HCT116 (cell line): ENCODE measurements around the gene MFN2. TPM values are rescaled to one million over a fixed set of nuclear protein-coding genes. Genes with fewer than 3 reads are reported as not detected.

ENCODE experiments used
- ATAC-seq: fragments of 200-7000 bp; cut with Tn5 transposase; 2 replicates; pipeline ENCODE4 v1.9.1; 2020; ENCODE audit warnings: mild to moderate bottlenecking, moderate library complexity
- BruUV-seq: library from RNA; stranded (reverse); fragments of 400-500 nt; replicated peaks from 2 replicates; lab custom pipeline; 2021; lab: Mats Ljungman, UMichigan
- CTCF ChIA-PET: fragments of 300-600 bp; sonication (Branson Sonifier 250); formaldehyde crosslinking; loops from one replicate; lab custom pipeline; 2021; ENCODE audit warnings: antibody characterized with exemption; lab: Charles Lee
- POLR2A ChIA-PET: fragments of 300-600, 350-600 bp; sonication (Branson Sonifier 250); formaldehyde crosslinking; loops from one replicate; lab custom pipeline; 2021; ENCODE audit warnings: antibody characterized with exemption; lab: Charles Lee
- RAD21 ChIA-PET, 2 experiments: fragments of 300-600 bp; sonication (Branson Sonifier 250); formaldehyde crosslinking; loops; one replicate each; lab custom pipeline; 2023; ENCODE audit warnings: low total read pairs in 2 of 2; ENCODE audit not compliant: uncharacterized antibody in 2 of 2, unreplicated experiment in 2 of 2, low non-redundant PET in 1 of 2; lab: Charles Lee
- DNase-seq: peaks from one replicate; pipeline ENCODE4 v3.0.0-alpha.2; 2010; ENCODE audit warnings: low read depth, low spot score
- H2AFZ ChIP-seq: fragments of 200-600 bp; shearing (Covaris generic), sonication (generic); 2 replicates; pipeline ENCODE4 v1.6.1; 2017; ENCODE audit warnings: low read depth, mixed run types, mixed read lengths, antibody characterized with exemption, low read length; ENCODE audit not compliant: poor library complexity, severe bottlenecking
- H3K27ac ChIP-seq: 2 replicates; pipeline ENCODE4 v1.5.1; 2012; ENCODE audit warnings: low read depth, low read length
- H3K27me3 ChIP-seq: fragments of 200-600 bp; sonication (generic); 2 replicates; pipeline ENCODE4 v1.6.1; 2016; ENCODE audit warnings: mixed run types, low read length, mixed read lengths; ENCODE audit not compliant: insufficient read depth
- H3K36me3 ChIP-seq, 2 experiments: fragments of 200-500 bp in 1 of 2; fragments of 200-600 bp in 1 of 2; sonication (Bioruptor generic) in 1 of 2; sonication (generic) in 1 of 2; 2 replicates each; pipeline versions ENCODE4 v1.5.1 to v1.6.1; 2014 to 2016; ENCODE audit warnings: low read length in 2 of 2, inconsistent platforms in 1 of 2, mixed read lengths in 1 of 2, mixed run types in 1 of 2; ENCODE audit not compliant: insufficient read depth in 2 of 2, control insufficient read depth in 1 of 2
- H3K4me1 ChIP-seq, 2 experiments: fragments of 200-600 bp in 1 of 2; sonication (generic) in 1 of 2; 2 replicates each; pipeline versions ENCODE4 v1.5.1 to v1.6.1; 2012 to 2017; ENCODE audit warnings: low read length in 2 of 2, inconsistent platforms in 1 of 2, mild to moderate bottlenecking in 1 of 2, mixed read lengths in 1 of 2, mixed run types in 1 of 2, moderate library complexity in 1 of 2; ENCODE audit not compliant: insufficient read depth in 2 of 2, control insufficient read depth in 1 of 2
- H3K4me2 ChIP-seq: fragments of 200-600 bp; sonication (generic); 2 replicates; pipeline ENCODE4 v1.6.1; 2017; ENCODE audit warnings: mixed run types, low read length, mixed read lengths
- H3K4me3 ChIP-seq, 2 experiments: fragments of 200-600 bp in 1 of 2; sonication (generic) in 1 of 2; replicated peaks in 1 of 2; 2 replicates each; pipeline ENCODE4 v1.5.1; 2011 to 2016; ENCODE audit warnings: low read length in 2 of 2, control low read depth in 1 of 2, low read depth in 1 of 2, mild to moderate bottlenecking in 1 of 2, mixed read lengths in 1 of 2, mixed run types in 1 of 2
- H3K79me2 ChIP-seq: fragments of 200-600 bp; sonication (generic); 2 replicates; pipeline ENCODE4 v1.6.1; 2017; ENCODE audit warnings: mild to moderate bottlenecking, mixed run types, low read length, moderate library complexity, mixed read lengths; ENCODE audit not compliant: insufficient read depth
- H3K9ac ChIP-seq: fragments of 200-600 bp; sonication (generic); 2 replicates; pipeline ENCODE4 v1.6.1; 2016; ENCODE audit warnings: low read length, mixed read lengths
- H3K9me2 ChIP-seq: fragments of 200-600 bp; sonication (generic), shearing (Covaris generic); 2 replicates; pipeline ENCODE4 v1.6.1; 2017; ENCODE audit warnings: mixed run types, mild to moderate bottlenecking, moderate library complexity; ENCODE audit not compliant: insufficient read depth
- H3K9me3 ChIP-seq, 2 experiments: fragments of 200-500 bp in 1 of 2; fragments of 200-600 bp in 1 of 2; sonication (Bioruptor generic) in 1 of 2; sonication (generic) in 1 of 2; 2 replicates each; pipeline ENCODE4 v1.6.1; 2014 to 2017; ENCODE audit warnings: low read length in 2 of 2, mixed read lengths in 2 of 2, inconsistent platforms in 1 of 2, low read depth in 1 of 2, mild to moderate bottlenecking in 1 of 2, mixed run types in 1 of 2, moderate library complexity in 1 of 2; ENCODE audit not compliant: control insufficient read depth in 1 of 2, insufficient read depth in 1 of 2
- H4K20me1 ChIP-seq: fragments of 200-600 bp; sonication (generic), shearing (Covaris generic); 2 replicates; pipeline ENCODE4 v1.6.1; 2017; ENCODE audit warnings: mixed run types, mild to moderate bottlenecking, moderate library complexity; ENCODE audit not compliant: insufficient read depth
- CEBPB ChIP-seq: IDR thresholded peaks from 2 replicates; pipeline ENCODE4 v1.6.1; 2012; ENCODE audit warnings: low read depth
- EZH2 ChIP-seq: fragments of 200-600 bp; sonication (generic); IDR thresholded peaks from 2 replicates; pipeline ENCODE4 v1.6.1; 2017; ENCODE audit warnings: antibody characterized with exemption, mixed run types
- FOSL1 ChIP-seq: IDR thresholded peaks from 2 replicates; pipeline ENCODE4 v1.6.1; 2012; ENCODE audit warnings: low read depth
- POLR2A ChIP-seq: IDR thresholded peaks from 2 replicates; pipeline ENCODE4 v1.7.0; 2011; ENCODE audit warnings: borderline replicate concordance; ENCODE audit not compliant: insufficient read depth, insufficient read length; ENCODE audit errors: extremely low read depth
- POLR2AphosphoS5 ChIP-seq: IDR thresholded peaks from 2 replicates; pipeline ENCODE4 v1.6.1; 2011; ENCODE audit warnings: mild to moderate bottlenecking, low read depth, low read length, moderate library complexity
- SIN3A ChIP-seq: IDR thresholded peaks from 2 replicates; pipeline ENCODE4 v1.6.1; 2012; ENCODE audit warnings: low read depth
- SP1 ChIP-seq: IDR thresholded peaks from 2 replicates; pipeline ENCODE4 v1.6.1; 2012; ENCODE audit warnings: low read depth
- TCF7L2 ChIP-seq: IDR thresholded peaks from 2 replicates; pipeline ENCODE4 v1.7.0; 2011; ENCODE audit warnings: borderline replicate concordance, inconsistent platforms; ENCODE audit not compliant: insufficient read depth, insufficient read length; ENCODE audit errors: extremely low read depth
- ZFX ChIP-seq: fragments of 450-650 bp; IDR thresholded peaks from 2 replicates; pipeline ENCODE4 v1.6.1; 2017
- intact Hi-C: fragments of 100-400 bp; cut with micrococcal nuclease; formaldehyde crosslinking; loops from 2 replicates; pipeline ENCODE4 v1.10.0; 2022
- total RNA-seq: library from RNA; stranded (reverse); gene quantifications from one replicate; pipeline ENCODE4 v1.2.1, GENCODE V29; 2021; ENCODE audit not compliant: unreplicated experiment
- TF ChIP-seq, protein P1 (sequence below): IDR thresholded peaks from 2 replicates; pipeline ENCODE4 v1.6.1; 2011; ENCODE audit warnings: mild to moderate bottlenecking, low read length, moderate library complexity; ENCODE audit not compliant: insufficient replicate concordance; ENCODE audit errors: extremely low read depth
- TF ChIP-seq, protein P2 (sequence below): IDR thresholded peaks from 2 replicates; pipeline ENCODE4 v1.6.1; 2012; ENCODE audit warnings: low read depth

MFN2 gene
- total RNA-seq, 1 experiment from 2014 or later: 83.0 TPM

DNA sequence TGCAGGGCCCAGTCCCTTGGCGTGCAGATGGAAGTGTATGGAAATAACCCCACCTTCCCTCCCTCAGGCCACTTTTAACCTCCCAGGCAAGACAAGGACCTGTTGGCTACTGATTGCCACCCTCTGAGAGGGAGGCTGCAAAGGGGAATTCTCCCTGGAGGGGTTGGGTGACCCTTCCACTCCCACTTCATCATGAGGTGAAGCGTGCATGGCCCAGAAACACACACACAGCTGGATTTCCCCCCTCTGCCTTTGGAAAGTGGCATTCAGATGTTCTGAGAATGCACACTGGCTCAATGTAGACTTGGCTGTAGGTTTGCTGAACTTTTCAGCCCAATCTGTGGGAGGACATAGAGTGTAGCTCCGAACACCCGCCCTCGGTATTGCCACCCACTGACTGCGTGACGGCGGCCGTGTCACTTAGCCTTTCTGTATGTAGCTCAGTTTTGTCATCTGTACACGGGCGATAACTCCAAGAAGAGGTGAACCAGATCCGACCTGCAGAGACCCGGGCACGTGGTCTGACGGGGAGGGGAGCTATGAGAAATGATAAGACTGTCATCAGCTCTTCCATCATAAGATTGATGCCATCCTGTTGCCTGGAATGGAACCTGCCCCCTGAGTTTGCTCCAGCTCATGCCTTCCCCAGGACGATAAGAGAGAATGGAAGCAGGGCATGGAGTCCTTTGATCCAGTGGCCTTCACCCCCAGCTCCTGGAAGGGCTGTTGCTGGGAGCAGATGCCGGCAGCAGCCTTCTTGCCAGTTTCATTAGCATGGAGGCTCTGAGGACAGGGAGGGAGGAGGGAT lies 58.3 kb downstream of the MFN2 start:
- no peaks in the 10 kb centered on the region for H3K9me3 ChIP-seq
- H3K4me2 ChIP-seq: no peak overlapping the region
- no peaks in the 10 kb centered on the region for H3K9me2 ChIP-seq
- POLR2A ChIA-PET: interaction anchor here (1.1 to 2.0 kb wide), 2 partner anchors 12 to 19 kb away, joined by 4 to 5 read pairs; partner anchors contain the start of gene MIIP
- ATAC-seq (no peak), DNase-seq (no peak)
- no peak overlapping the region for H3K9ac ChIP-seq
- CTCF ChIA-PET: interaction anchor here (0.7 kb wide), 1 partner anchor 8 kb away, joined by 4 read pairs; no protein-coding TSS in a partner anchor
- no peaks in the 10 kb centered on the region for H3K27me3 ChIP-seq
- H3K36me3 ChIP-seq: no peaks in the 10 kb centered on the region
- H4K20me1 ChIP-seq: no peaks in the 10 kb centered on the region
- no peaks in the 10 kb centered on the region for H3K79me2 ChIP-seq
- H3K27ac ChIP-seq: no peak overlapping the region
- no peaks in the 10 kb centered on the region for H3K4me1 ChIP-seq
- RAD21 ChIA-PET: no interaction called here
- no TSS peak for BruUV-seq
- no peak overlapping the region for H2AFZ ChIP-seq
- TF ChIP-seq TCF7L2: no peak
- no peak for TF ChIP-seq SIN3A
- TF ChIP-seq, protein P1, sequence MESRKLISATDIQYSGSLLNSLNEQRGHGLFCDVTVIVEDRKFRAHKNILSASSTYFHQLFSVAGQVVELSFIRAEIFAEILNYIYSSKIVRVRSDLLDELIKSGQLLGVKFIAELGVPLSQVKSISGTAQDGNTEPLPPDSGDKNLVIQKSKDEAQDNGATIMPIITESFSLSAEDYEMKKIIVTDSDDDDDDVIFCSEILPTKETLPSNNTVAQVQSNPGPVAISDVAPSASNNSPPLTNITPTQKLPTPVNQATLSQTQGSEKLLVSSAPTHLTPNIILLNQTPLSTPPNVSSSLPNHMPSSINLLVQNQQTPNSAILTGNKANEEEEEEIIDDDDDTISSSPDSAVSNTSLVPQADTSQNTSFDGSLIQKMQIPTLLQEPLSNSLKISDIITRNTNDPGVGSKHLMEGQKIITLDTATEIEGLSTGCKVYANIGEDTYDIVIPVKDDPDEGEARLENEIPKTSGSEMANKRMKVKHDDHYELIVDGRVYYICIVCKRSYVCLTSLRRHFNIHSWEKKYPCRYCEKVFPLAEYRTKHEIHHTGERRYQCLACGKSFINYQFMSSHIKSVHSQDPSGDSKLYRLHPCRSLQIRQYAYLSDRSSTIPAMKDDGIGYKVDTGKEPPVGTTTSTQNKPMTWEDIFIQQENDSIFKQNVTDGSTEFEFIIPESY: no peak
- TF ChIP-seq CEBPB: no peak
- TF ChIP-seq FOSL1: no peak
- no peak for TF ChIP-seq EZH2
- TF ChIP-seq, protein P2, sequence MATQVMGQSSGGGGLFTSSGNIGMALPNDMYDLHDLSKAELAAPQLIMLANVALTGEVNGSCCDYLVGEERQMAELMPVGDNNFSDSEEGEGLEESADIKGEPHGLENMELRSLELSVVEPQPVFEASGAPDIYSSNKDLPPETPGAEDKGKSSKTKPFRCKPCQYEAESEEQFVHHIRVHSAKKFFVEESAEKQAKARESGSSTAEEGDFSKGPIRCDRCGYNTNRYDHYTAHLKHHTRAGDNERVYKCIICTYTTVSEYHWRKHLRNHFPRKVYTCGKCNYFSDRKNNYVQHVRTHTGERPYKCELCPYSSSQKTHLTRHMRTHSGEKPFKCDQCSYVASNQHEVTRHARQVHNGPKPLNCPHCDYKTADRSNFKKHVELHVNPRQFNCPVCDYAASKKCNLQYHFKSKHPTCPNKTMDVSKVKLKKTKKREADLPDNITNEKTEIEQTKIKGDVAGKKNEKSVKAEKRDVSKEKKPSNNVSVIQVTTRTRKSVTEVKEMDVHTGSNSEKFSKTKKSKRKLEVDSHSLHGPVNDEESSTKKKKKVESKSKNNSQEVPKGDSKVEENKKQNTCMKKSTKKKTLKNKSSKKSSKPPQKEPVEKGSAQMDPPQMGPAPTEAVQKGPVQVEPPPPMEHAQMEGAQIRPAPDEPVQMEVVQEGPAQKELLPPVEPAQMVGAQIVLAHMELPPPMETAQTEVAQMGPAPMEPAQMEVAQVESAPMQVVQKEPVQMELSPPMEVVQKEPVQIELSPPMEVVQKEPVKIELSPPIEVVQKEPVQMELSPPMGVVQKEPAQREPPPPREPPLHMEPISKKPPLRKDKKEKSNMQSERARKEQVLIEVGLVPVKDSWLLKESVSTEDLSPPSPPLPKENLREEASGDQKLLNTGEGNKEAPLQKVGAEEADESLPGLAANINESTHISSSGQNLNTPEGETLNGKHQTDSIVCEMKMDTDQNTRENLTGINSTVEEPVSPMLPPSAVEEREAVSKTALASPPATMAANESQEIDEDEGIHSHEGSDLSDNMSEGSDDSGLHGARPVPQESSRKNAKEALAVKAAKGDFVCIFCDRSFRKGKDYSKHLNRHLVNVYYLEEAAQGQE: no peak
- no peak for TF ChIP-seq SP1
- no peak for TF ChIP-seq POLR2A
- no peak for TF ChIP-seq POLR2AphosphoS5
- TF ChIP-seq ZFX: no peak
- intact Hi-C loops: no loop called here
- H3K4me3 ChIP-seq: no peak overlapping the region
